ENCODE measurements around the gene PRKAG1.

GRCh38 chr12:49032276-49032675 lies 13.7 kb upstream of the PRKAG1 start:
- no peak for TF ChIP-seq CTCF (IDR thresholded peaks at IDR 0.05; ENCODE audit: low read depth, low read length, missing input control)
- TF ChIP-seq REST (IDR thresholded peaks at IDR 0.05), result no peak
- no peak for TF ChIP-seq RAD21 (IDR thresholded peaks at IDR 0.05)
- TF ChIP-seq RXRA (IDR thresholded peaks at IDR 0.05), result no peak
- TF ChIP-seq, protein P1, sequence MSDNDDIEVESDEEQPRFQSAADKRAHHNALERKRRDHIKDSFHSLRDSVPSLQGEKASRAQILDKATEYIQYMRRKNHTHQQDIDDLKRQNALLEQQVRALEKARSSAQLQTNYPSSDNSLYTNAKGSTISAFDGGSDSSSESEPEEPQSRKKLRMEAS (IDR thresholded peaks at IDR 0.05), result no peak
- no peak for TF ChIP-seq SP1 (IDR thresholded peaks at IDR 0.05)
- no peak for TF ChIP-seq ATF3 (IDR thresholded peaks at IDR 0.05)
- TF ChIP-seq NR2F2 (IDR thresholded peaks at IDR 0.05), result no peak

Measured in liver (tissue), 3 donors.